ENCODE measurements around the gene PRKCA.
A peak's percentile ranks its signal among the peaks of the same experiment; 100 is the strongest.
"Not testable (repeated sequence)": the region's sequence is repeated elsewhere in the genome, so short reads cannot be mapped to it uniquely, and the experiment has no call there.

PRKCA gene

DNA sequence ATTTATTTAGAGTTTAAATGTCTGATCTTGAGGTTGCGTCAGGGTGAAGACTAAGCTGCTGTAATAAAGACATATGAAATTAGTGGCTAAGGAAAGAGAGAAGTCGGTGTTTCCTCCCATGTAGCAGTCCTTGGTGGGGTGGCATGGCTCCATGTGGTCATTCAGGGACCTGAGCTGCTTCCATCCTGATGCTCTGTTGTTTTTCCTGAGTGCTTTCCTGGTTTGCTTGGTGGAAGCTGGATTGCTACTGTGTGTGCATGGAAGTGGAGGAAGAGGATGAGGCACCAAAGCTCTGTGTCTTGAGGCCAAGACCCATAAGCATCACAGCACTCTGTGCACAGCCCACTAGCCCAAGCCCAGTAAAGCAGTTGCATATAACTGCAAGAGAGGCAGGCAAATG lies 290.7 kb downstream of the PRKCA start:
- DNase-seq = no peak

DNA sequence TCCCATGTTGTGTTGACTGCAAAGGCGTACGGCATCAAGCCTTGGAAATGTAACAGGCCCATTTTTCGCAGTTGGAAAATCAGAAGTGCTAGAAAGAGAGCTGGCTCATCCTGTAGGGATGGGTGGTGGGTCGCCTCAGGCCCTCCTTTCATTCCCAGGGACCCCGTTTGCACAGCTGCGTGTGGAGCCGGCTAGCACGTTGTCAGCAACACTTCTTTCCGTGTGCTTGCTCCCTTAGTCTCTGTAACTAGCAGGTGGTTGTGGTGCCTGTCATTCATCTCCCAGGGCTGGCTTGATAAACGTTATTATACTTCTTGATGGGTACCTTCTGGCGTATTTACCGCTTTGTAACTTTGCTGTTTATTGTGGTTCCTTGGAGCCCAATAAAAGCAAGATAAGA lies 293.5 kb downstream of the PRKCA start:
- no peak for DNase-seq

DNA sequence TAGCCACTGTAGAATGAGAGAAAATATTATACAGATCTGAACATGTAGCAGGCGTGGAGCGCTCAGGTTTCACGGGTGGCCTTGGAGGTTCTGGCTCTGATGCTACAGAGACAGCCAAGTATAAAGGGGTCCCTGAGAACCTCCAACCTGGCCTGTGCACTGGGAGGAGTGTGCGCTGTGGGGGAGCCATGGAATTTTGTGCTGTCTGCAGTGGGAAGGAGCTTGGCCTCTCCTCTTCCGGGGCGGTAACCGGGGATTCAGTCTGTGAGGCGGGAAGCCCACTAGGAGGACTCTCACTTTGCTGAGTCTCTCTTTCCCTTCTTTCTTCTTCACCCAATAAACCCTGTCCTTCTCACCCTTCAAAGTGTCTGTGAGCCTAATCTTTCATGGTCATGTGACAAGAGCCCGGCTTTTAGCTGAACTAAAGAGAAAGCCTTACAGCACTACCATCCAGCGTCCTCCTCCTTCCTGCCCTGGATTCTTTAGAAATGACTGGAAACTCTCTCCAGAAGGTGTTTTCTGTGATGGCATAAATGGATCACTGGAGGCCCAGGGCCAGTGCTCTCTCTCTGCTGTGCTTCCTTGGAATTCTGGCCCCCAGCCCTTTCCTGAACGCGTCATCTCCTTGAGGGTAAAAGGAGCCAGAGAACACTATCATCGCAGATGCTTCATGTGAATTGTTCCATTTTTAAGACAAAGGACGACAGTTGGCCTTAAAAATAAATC lies 300.4 kb downstream of the PRKCA start:
- no peak for DNase-seq

DNA sequence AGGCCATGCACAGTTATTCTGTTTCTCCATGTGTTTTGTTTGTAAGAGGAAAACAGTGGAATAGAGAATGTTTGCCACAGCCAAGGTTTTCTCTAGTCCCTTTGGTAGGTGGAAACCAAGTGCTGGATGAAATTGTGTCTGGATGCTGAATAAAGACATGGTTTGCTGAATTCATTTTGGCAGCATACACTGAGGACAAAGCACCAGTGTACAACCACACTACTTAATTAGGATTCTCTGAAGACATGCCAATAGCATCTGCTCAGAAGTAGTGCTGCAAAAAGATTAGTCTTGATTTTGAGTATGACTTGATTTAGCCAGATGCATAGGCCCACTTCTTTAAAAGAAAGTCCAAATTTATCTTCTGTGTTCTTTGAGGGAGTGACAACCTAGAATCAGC lies 302.0 kb downstream of the PRKCA start:
- no peak for DNase-seq

DNA sequence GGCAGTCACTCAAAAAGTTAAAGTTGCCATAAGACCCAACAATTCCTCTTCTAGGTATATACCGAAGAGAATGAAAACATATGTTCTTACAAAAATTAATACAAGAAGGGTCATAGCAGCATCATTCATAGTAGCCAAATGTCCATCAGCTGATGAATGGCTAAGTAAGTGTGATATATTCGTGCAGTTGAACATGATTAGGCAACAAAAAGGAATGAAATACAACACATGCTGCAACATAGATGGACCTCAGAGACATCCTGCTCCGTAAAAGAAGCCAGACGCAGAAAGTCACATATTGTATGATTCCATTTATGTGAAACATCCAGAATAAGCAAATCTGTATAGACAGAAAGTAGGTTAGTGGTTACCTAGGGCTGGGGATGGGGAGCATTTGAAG lies 303.1 kb downstream of the PRKCA start:
- no peak for DNase-seq

DNA sequence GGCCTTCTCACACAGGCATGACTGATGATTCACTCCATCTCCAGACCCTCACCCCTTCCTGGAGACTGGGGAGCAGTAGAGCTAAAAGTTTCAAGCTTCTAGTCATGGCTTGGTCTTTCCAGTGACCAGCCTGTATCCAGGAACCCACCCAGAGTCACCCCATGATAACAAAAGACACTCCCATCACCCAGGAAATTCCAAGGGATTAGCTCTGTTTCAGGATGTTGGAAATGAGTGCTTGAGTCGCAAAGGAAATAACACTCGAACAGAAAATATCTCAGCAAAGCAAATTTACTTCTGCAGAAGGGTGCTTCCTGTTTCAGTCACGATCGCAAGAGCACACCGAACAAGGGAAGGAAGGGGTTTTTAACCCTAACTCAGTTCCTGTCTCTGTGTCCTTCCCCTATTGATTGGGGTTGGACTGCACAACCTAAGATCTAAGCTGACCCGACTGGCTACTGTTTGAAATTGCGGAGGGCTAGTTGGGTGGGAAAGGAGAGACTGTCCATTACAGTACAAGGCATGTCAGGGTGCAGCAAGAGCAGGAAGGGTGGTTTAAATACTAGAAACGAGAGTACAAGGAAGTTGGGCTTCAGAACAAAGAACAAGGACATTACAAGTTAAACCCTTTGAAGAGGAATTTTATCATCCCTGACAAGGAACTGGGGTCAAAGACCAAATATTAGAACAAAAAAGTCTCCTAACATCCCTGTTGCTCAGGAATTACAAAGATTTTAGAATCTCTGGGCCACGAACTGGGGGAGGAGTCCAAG lies 308.1 kb downstream of the PRKCA start:
- DNase-seq = no peak

DNA sequence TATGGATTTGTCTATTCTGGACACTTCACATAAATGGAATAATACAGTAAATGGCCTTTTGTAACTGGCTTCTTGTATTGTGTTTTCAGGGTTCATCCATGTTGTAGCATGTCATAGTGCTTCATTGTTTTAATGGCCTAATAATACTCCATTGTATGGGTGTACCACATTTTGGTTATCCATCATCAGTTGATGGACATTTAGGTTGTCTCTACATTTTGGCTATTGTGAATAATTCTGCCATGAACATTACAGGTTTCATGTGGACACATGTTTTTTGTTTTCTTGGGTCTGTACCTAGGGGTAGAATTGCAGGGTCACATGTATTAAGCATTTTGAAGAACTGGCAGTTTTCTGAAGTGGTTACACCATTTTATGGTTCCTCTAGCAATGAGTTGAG lies 309.0 kb downstream of the PRKCA start:
- no peak for DNase-seq

DNA sequence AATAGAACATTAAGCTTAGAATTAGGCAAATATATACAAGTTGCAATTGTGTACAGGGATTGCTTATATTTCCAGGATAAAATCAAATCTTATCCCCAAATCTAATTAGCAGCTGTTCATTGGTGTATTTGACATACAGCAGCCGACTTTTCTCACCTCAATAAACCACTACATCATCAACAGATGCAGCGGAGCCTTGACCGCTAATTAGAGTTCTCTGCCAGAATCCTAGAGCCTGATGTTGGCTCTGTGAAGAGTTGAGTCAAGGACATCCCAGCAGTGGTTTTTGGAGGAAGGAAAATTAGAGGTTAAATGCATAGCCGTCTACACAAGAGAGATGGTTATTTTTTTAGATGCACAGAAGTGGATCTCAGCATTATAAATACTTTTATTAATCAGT lies 310.6 kb downstream of the PRKCA start:
- DNase-seq = no peak

DNA sequence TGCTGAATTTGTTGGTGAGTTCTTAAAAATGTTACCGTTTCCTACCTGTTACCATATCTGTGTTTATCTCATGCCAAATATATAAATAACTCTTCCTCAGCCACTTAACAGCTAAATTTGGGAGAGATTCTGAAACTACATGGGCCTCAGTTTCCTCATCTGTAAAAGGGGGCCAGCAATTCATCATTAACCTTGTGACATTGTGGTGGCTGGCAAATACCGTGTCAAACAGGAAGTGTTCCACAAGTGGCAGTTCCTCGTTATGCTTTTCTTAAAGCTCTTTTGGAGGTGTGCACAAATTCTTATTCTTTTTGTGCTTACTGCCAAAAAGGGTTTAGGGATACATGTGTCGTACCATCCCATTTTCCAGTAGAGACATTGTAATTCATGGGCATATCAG lies 312.1 kb downstream of the PRKCA start:
- DNase-seq = no peak

DNA sequence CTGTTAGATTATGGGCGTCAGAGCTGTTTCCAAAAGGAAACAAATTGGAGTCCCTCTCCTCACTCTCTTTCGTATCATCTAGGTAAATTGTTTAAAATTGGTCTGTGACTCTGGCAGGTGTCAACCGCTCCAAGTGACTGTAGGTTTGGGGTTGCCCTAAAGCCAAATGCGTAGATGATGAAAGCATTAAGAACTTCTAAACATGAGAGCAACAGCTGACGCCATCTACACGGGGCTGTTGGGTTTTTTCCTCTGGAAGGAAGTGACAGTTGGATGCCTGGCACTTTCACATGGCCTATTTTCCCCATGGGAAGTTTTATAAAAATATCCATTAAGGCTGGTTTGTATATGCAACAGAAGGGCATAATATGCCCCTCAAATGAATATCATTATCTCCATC lies 316.8 kb downstream of the PRKCA start:
- no peak for DNase-seq

DNA sequence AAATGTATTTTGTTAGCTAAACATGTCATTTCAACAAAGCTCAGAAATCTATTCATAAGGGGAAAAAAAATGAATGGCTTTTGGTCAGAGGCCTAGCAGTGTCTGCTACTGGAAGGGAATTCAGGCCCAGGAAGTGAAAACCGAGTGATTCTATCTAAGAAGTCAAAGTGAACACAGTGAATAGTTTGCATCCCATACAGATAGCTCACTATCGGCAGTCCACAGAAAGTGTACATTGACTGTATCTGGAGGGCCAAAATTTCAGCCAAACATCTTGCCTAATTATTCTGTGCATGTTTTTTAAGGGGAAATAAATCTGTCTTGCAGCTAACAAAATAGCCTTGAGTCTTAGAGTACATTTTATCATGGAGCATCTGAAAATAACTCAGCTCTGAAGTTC lies 318.1 kb downstream of the PRKCA start:
- no peak for DNase-seq

DNA sequence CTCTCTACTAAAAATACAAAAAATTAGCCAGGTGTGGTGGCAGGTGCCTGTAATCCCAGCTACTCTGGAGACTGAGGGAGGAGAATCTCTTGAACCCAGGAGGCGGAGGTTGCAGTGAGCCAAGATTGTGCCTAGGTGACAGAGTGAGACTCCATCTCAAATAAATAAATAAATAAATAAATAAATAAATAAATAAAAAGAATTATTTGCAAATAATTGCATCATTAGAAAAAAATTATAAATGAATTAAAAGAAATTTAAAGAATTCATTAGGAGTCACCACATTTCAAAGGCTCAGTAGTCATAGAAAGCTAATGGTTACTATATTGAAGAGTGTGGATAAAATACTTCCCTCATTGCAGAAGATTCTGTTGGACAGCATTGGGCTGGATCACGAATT lies 322.2 kb downstream of the PRKCA start:
- not testable (repeated sequence) for DNase-seq

DNA sequence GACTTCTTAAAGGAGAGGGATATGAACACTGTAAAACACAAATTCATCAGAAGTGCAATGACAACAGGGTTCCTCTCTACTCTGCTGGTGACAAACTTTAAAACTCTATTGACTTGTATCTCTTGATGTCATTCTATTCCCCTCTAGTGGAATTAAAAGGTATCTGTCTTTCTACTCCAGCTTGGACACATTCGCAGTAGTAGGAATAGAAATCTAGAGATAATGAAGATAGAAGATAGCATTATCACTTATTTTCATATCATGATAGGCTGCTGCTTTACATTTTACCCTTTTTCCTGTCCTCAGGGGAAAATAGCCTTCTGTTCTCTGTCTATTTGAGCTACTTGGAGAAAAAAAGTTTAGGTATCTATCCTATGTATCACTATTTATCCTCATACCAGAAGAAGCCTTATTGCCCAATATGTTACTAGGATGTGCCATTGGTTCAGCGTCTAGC lies 322.9 kb downstream of the PRKCA start:
- DNase-seq = peak; percentile 2

DNA sequence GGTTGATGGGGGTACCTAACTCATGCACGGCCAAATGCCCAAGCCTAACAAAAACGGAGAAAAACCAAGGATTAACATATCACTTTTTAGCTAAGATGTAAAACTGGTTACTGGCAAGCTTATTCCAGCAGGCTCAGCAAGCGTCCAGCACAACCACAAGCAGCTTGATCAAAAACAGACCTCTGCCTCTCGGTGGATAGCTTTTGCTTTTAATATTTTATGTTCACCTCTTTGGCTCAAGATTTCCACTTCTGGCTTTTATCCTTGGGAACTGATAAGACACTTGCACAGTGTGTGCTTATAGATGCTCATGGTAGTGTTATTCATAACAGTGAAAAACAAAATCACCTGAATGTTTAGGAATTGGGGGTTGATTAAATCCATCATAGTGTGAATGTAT lies 325.6 kb downstream of the PRKCA start:
- no peak for DNase-seq

DNA sequence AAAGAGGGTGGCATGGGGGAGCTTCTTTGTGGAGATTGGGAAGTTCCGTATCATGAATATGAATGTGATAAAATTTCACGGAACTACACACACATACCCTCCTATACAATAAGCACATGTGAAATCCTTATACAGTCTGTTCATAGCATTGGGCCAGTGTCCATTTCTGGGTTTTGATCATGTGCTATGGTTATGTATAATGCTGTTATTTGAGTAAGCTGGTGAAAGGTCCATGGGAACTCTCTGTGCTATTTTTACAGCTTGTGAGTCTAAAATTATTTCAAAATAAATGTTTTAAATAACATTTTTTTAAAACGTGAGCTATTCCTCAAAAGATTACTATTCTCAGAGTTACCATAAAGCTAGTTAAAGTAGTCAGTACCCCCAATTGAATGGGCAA lies 327.3 kb downstream of the PRKCA start:
- DNase-seq = no peak

DNA sequence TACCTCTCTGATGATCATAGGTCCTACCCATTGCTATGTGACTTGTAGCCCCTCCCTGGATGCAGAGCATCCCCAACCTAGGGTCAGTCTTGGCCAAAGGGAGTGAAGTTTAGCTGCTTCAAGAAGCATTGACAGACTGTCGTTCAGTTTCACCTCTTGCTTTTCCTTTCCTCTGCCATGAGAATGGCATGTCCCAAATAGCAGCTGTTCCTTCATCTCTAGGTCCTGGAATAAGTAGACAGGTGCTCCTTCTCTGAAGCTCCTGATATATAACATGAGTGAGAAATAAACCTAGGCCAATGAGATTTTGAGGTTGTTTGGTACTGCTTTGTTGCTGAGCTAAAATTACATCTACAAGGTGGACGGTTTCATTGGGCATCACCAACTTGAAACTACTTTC lies 328.0 kb downstream of the PRKCA start:
- DNase-seq = no peak

DNA sequence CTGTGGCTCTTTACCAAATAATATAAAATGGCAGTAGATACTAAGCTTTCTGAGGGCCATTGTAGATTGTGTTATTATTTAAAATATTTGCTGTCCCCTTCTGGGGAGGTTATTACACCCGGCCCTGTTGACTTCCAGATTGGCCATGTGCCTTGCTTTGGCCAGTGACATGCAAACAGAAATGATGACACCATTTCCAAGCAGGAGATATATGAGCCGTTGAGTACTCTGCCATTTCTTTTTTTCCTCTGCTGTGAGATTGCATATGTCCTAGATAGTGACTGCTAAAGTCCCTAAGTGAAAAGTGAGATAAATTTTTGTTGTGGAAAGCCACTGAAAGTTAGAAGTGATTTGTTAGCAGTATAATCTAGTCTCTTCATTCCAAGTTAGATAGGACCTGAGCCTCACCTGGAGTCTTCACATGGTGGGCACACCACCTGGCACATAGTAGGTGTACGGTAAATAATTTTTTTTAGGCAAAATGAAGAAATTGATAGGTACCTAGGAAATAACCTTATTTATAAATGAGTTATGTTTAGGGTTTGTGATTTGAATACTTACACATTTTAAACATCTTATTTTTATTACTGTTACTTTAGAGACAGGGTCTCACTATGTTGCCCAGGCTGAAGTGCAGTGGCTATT lies 328.5 kb downstream of the PRKCA start:
- no peak for DNase-seq

DNA sequence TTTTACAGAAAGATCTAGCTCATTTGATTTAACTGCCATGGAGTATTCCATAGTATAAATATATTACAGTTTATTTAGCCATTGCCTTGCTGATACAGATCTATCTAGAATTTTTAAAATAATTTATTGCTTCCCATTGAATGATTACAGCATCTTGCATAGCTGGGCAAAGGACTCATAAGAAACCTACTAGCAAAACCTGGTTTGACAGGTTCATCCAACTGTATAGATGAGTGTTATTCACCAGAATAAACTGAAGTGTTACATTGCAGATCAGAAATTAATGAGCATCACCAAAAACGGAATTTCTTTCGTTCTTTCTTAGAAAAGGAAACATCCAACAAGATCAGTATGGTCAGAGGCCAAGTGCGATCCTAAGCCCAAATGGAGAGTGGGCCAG lies 330.3 kb downstream of the PRKCA start:
- no peak for DNase-seq

DNA sequence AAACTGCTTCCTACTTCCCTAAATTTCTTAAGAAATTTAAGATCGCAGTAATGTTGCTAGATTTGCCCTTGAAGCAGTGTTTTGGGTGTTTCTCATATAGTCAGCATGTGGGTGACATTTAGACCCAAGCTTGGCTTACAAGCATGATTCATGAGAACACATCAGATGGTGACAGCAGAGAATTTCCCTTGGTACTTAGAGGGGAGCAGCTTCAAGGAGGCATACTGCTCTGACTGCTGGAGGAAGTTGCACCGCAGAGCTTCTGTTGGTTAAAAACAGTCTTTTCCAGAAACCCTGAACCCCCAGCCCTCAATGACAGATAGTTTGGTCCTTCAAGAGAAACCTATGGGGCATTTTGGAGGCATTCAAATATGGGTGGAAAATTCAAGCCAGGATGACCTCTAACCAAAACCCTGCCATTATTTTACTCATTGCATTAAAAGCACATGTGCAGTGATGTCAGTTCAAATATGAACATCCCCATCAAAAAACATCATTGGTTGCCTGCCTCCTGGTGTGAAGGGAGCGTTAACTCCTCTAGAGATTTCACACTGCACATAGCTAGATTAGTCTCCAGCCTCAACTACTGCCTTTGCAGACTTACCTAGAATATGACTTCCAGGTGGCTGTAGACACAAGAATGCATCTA lies 331.0 kb downstream of the PRKCA start:
- no peak for DNase-seq

DNA sequence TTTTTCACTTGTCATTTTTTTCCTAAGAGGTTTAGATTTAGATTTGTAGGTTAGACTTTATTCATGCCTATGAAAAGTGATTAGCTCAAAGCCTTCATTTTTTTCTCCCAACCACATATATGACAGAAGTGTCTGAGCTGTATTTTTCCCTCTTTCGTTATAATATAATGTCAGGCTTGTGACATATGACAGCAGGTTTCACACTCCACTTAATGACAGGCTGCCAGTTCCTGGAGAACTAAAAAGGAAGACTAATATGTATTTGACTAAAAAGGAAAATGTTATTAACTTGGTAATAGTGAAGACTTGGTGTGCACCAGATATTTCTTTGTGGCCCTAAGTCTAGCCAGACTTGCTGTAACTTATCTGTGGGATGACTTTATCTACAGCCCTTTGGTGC lies 331.8 kb downstream of the PRKCA start:
- DNase-seq = no peak

DNA sequence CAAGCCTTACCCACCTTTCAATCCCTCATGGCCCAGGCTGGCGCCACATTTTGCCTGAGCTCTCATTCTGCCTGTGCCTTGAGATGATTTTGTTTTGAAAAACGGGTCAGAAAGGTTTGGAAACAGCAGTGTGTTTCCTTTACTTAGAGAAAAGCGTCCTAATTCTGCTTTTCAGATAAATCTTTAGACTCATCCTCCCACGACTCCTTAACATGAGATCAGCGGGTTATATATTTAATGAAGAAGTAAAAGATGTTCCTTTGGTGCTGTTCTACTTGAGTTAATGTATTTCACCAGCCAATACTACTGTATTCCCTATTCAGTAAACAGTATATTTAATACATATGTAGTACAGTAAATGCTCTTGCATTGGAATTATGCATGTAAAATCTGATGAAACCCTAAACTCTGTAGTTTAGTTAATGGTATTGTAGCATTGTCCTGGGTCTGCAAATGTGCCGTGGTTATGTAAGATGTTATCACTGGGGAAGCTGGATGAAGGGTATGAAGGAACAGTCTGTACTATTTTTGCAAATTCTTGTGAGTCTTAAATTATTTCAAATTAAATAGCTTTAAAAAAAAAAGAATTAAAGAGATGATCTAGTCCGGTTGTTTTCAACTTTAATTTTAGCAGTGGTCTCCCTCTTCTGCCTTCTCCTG lies 333.1 kb downstream of the PRKCA start:
- no peak for DNase-seq

DNA sequence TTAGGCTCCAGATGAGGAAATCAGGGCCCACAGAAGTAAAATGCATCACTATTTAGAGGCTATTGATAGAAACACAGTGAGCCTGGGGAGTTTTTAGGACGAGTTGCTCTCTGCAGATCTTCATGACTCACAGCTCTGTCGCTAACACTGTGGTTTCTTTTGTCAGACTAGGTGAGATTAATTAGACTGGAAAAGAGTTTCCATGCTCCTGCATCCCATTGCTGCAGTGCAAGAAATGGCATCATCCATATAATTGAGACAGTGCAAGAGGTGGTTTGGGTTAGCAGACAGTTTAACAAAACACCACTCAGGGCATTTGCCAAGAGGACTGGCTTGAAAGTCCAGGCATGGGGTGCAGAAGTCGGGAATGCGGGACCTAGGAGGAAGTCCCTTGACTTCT lies 333.7 kb downstream of the PRKCA start:
- no peak for DNase-seq

DNA sequence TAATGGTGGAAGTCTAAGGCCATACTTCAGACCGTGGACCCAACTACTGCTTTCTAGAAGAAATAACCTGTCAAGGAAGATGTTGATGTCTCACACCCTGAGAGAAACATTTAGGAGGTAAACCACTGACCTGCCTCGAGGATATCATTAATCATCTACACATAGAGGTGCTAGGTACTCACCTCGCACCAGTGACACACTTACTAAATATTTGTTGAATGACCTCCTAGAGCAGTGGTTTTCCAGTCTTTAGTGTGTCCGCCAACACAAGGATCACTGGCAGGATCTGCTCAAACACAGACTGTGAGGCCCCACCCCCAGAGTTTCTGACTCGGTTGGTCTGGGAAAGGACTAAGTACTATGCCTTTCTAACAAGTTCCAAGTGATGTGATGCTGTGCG lies 335.1 kb downstream of the PRKCA start:
- DNase-seq = no peak
